Measurements from ENCODE around the gene BRINP1. TPM values are rescaled to one million over a fixed set of nuclear protein-coding genes. Genes with fewer than 3 reads are reported as not detected.

BRINP1 gene
- total and polyA plus RNA-seq, 2 experiments from 2014 or later = 13.4 to 33.5 TPM

DNA sequence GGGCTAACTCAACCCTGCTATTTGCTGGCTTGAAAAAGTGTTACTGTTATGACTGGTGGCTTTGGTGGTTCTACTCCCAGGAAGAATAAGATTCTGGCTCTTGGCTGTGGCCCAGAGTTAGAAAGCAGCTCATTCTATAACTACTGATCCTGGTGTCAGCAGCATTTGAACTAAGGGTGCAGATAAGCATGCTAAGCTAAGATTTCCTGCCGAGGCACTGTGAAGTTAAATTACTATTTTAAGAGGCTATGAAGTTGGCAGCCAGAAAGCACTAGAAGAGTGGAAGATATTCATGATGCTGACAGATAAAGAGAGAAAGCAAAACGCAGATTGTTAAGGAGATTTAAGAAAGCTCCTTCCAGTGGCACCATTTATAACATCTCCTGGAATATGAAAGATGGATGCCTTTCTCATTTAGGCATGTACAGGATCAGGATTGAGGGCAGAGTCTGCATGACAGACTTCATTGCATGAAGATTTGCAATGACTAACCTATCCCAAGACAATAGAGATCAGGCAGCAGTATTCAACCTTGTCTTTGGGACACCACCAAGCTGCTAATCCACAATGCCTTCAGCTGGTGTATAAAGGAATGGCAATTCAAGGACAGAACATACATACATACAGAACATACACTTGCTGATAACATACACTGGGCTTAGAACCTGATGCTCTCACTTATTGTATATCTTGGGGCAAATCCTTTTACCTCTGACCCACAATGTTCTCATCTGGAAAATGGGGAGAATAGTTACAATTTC is 11.7 kb downstream of the BRINP1 start:
- Histone ChIP-seq H3K36me3 (ENCODE audit: insufficient read depth) (no peaks in the 10 kb centered on the region), H3F3A (replicated peaks; ENCODE audit: low read depth) (no peaks in the 10 kb centered on the region), H4K20me1 (replicated peaks; ENCODE audit: insufficient read depth) (no peaks in the 10 kb centered on the region), H3K27me3 (ENCODE audit: insufficient read depth) (no peaks in the 10 kb centered on the region), H3K4me1 (ENCODE audit: insufficient read depth) (peaks cover 30% of the 10 kb centered on the region), H2AFZ (no peak overlapping the region), H3K9me2 (ENCODE audit: insufficient read depth) (no peaks in the 10 kb centered on the region), H3K79me2 (replicated peaks; ENCODE audit: insufficient read depth) (peaks cover 88% of the 10 kb centered on the region), H3K27ac (ENCODE audit: low read depth) (peak overlapping the region; percentile 20; the same call in 1 of the 2 replicates), H3K4me3 (no peak overlapping the region), H3K4me2 (no peak overlapping the region)
- no peak for DNase-seq (ENCODE audit: low spot score)
- TF ChIP-seq EZH2phosphoT487 (IDR thresholded peaks at IDR 0.05; ENCODE audit: unreplicated experiment) (no peak), NANOG (IDR thresholded peaks at IDR 0.05; ENCODE audit: borderline replicate concordance) (no peak), POLR2AphosphoS5 (IDR thresholded peaks at IDR 0.05; ENCODE audit: low read depth) (no peak), STAT1 (IDR thresholded peaks at IDR 0.05; ENCODE audit: unreplicated experiment) (no peak), JUNB (IDR thresholded peaks at IDR 0.05; ENCODE audit: unreplicated experiment) (no peak), ZNF331 (CRISPR knock-in tag; IDR thresholded peaks at IDR 0.05; ENCODE audit: low read depth) (no peak)
- TF ChIP-seq, protein P1, sequence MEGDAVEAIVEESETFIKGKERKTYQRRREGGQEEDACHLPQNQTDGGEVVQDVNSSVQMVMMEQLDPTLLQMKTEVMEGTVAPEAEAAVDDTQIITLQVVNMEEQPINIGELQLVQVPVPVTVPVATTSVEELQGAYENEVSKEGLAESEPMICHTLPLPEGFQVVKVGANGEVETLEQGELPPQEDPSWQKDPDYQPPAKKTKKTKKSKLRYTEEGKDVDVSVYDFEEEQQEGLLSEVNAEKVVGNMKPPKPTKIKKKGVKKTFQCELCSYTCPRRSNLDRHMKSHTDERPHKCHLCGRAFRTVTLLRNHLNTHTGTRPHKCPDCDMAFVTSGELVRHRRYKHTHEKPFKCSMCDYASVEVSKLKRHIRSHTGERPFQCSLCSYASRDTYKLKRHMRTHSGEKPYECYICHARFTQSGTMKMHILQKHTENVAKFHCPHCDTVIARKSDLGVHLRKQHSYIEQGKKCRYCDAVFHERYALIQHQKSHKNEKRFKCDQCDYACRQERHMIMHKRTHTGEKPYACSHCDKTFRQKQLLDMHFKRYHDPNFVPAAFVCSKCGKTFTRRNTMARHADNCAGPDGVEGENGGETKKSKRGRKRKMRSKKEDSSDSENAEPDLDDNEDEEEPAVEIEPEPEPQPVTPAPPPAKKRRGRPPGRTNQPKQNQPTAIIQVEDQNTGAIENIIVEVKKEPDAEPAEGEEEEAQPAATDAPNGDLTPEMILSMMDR (conservative IDR thresholded peaks at IDR 0.05; ENCODE audit: low read depth in 2 of 2) = peak in 1 of 2 experiments; percentile 32; a peak in 2 of 4 replicates
- no peak overlapping the region for H3K27ac Mint-ChIP-seq
- H3K9me3 Mint-ChIP-seq = no peaks in the 10 kb centered on the region
- H3K4me1 Mint-ChIP-seq = peaks cover 33% of the 10 kb centered on the region
- no peak for ATAC-seq
- no peaks in the 10 kb centered on the region for H3K27me3 Mint-ChIP-seq (ENCODE audit: insufficient read depth, low read depth, poor library complexity)
- H3K4me3 Mint-ChIP-seq = no peak overlapping the region
- peaks cover 6% of the 10 kb centered on the region; the same call in 1 of the 3 replicates for H3K36me3 Mint-ChIP-seq (ENCODE audit: low read depth)

DNA sequence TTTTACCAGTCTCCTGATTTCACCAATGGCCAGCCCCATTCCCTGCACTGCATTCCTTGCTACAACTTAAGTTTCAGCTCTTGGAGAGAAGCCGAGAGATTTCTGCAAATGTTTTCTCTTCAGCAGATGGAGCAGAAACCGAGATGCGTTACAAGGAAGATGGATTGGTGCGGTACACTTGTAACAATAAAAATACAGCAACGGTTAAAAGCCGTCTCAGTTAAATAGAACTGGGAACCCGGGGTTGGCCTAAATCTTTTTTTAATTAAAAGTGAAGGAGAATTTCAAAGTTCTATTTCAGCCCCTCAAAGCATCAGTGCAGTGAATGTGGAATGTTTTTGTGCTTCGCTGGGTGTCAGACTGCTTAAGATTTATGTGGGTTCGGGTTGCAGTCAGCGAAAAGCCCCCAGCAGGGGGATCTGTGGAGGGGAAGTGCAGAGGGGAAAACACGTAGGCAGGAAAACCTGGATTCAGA is 19.8 kb downstream of the BRINP1 start:
- peak overlapping the region; percentile 20; the same call in 1 of the 2 replicates for H3K27ac ChIP-seq (ENCODE audit: low read depth)
- H3K36me3 Mint-ChIP-seq (ENCODE audit: low read depth) = no peaks in the 10 kb centered on the region
- peaks cover 47% of the 10 kb centered on the region for H3K4me1 ChIP-seq (ENCODE audit: insufficient read depth)
- peak overlapping the region; percentile 51 for H3K4me2 ChIP-seq
- no peaks in the 10 kb centered on the region for H3K9me2 ChIP-seq (ENCODE audit: insufficient read depth)
- no peak for TF ChIP-seq STAT1 (IDR thresholded peaks at IDR 0.05; ENCODE audit: unreplicated experiment)
- no peak for TF ChIP-seq CREB1 (CRISPR knock-in tag; IDR thresholded peaks at IDR 0.05; ENCODE audit: low read depth)
- TF ChIP-seq, protein P1 (conservative IDR thresholded peaks at IDR 0.05; ENCODE audit: low read depth in 2 of 2) = peak; percentile 18 to 47; a peak in 3 of 4 replicates
- TF ChIP-seq, protein P2, sequence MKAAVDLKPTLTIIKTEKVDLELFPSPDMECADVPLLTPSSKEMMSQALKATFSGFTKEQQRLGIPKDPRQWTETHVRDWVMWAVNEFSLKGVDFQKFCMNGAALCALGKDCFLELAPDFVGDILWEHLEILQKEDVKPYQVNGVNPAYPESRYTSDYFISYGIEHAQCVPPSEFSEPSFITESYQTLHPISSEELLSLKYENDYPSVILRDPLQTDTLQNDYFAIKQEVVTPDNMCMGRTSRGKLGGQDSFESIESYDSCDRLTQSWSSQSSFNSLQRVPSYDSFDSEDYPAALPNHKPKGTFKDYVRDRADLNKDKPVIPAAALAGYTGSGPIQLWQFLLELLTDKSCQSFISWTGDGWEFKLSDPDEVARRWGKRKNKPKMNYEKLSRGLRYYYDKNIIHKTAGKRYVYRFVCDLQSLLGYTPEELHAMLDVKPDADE (IDR thresholded peaks at IDR 0.05) = no peak
- H3K4me1 Mint-ChIP-seq = peaks cover 55% of the 10 kb centered on the region
- peak overlapping the region; percentile 41; the same call in 1 of the 2 replicates for H3K27ac Mint-ChIP-seq
- peak overlapping the region; percentile 31; the same call in 1 of the 2 replicates for H3K4me3 ChIP-seq
- H3K79me2 ChIP-seq (replicated peaks; ENCODE audit: insufficient read depth) = peaks cover 67% of the 10 kb centered on the region
- no peak overlapping the region for H2AFZ ChIP-seq
- no peaks in the 10 kb centered on the region for H3K9me3 Mint-ChIP-seq
- H3F3A ChIP-seq (replicated peaks; ENCODE audit: low read depth) = no peaks in the 10 kb centered on the region
- H3K27me3 Mint-ChIP-seq (ENCODE audit: insufficient read depth, low read depth, poor library complexity) = no peaks in the 10 kb centered on the region
- ATAC-seq (peak; percentile 91), DNase-seq (ENCODE audit: low spot score) (peak; percentile 79)
- H3K27me3 ChIP-seq (ENCODE audit: insufficient read depth) = no peaks in the 10 kb centered on the region
- peak overlapping the region; percentile 39; the same call in 2 of the 3 replicates for H3K4me3 Mint-ChIP-seq
- H3K36me3 ChIP-seq (ENCODE audit: insufficient read depth) = no peaks in the 10 kb centered on the region
- no peaks in the 10 kb centered on the region for H4K20me1 ChIP-seq (replicated peaks; ENCODE audit: insufficient read depth)
